BE2C (cell line): ENCODE results near the gene FMN2.

Source experiments
- DNase-seq: peaks from one replicate; pipeline ENCODE4 v3.0.0-alpha.2; 2020
- H3K27me3 ChIP-seq: fragments of 250-450 bp; sonication (Bioruptor Pico); 2 replicates; pipeline ENCODE4 v1.5.1; 2020; ENCODE audit warnings: mild to moderate bottlenecking
- H3K36me3 ChIP-seq: fragments of 250-450 bp; sonication (Bioruptor Pico); 2 replicates; pipeline ENCODE4 v1.5.1; 2020; ENCODE audit warnings: mild to moderate bottlenecking
- H3K4me1 ChIP-seq: fragments of 250-450 bp; sonication (Bioruptor Pico); 2 replicates; pipeline ENCODE4 v1.5.1; 2020
- H3K4me3 ChIP-seq: 2 replicates; pipeline ENCODE4 v1.5.1; 2011; ENCODE audit warnings: low read depth, low read length
- H3K9me3 ChIP-seq: fragments of 250-450 bp; sonication (Bioruptor Pico); 2 replicates; pipeline ENCODE4 v1.5.1; 2020
- TF ChIP-seq, protein P1 (sequence below): IDR thresholded peaks from 2 replicates; pipeline ENCODE4 v1.5.1; 2012; ENCODE audit warnings: mild to moderate bottlenecking, low read depth, low read length

FMN2 gene

DNA sequence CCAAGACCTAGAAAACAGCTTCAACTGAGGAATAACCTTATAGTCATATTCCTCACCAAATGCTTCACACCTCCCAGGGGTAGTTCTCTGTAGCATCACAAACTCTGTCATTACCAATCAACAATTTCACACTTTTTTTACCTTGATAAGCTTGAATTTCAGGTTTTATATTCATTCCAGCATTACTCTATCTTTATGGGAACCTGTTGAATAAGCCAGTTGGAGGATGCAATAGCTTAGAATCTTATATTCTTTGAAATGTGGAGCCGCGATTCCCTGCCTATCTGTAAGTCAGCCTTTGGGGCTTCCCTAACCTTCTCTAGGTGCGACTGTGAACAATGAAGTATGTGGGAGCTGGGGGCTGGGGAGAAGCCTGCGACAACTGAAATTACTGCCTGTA is 374.8 kb downstream of the FMN2 start:
- Histone ChIP-seq H3K4me1 (peaks cover 18% of the 10 kb centered on the region), H3K4me3 (no peak overlapping the region), H3K36me3 (no peaks in the 10 kb centered on the region), H3K9me3 (no peaks in the 10 kb centered on the region), H3K27me3 (no peaks in the 10 kb centered on the region)
- DNase-seq: no peak
- TF ChIP-seq, protein P1, sequence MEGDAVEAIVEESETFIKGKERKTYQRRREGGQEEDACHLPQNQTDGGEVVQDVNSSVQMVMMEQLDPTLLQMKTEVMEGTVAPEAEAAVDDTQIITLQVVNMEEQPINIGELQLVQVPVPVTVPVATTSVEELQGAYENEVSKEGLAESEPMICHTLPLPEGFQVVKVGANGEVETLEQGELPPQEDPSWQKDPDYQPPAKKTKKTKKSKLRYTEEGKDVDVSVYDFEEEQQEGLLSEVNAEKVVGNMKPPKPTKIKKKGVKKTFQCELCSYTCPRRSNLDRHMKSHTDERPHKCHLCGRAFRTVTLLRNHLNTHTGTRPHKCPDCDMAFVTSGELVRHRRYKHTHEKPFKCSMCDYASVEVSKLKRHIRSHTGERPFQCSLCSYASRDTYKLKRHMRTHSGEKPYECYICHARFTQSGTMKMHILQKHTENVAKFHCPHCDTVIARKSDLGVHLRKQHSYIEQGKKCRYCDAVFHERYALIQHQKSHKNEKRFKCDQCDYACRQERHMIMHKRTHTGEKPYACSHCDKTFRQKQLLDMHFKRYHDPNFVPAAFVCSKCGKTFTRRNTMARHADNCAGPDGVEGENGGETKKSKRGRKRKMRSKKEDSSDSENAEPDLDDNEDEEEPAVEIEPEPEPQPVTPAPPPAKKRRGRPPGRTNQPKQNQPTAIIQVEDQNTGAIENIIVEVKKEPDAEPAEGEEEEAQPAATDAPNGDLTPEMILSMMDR: no peak

DNA sequence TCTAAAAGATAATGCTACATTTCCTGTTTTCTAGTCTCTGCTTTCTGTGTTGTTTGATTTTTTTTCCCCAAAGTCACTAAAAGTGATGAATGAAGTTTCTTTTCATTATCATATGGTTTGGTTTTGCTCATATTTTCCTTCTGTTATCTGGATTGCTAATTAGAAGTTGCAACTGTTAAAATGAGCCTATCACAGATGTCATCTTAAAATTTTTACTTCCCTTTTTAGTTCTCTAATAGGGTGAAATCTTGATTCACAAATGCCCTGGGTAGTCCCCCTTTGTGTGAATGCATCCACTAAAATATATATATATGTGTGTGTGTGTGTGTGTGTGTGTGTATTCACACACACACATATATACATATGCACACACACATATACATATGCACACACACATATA is 376.2 kb downstream of the FMN2 start:
- Histone ChIP-seq H3K27me3 (no peaks in the 10 kb centered on the region), H3K9me3 (no peaks in the 10 kb centered on the region), H3K4me1 (peaks cover 15% of the 10 kb centered on the region), H3K4me3 (no peak overlapping the region), H3K36me3 (no peaks in the 10 kb centered on the region)
- TF ChIP-seq, protein P1: no peak
- no peak for DNase-seq

DNA sequence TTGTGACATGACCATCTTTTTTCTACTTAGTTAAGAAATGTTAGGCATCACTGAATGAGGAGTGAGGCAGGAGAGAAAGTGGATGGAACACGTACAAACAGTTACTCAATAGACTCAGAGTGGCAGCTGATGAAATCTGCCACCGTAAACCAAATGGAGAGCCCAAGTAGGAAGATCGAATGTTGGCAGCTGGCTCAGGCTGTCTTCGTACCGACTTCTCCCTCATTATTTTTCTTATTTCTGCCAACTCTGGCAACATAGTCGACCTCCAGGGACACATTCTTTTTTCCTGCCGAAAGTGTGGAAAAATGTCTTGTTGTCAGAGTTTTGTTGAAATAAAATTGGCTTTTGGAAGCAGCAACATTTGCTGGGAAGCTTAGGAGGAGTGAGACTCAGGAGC is 377.0 kb downstream of the FMN2 start:
- Histone ChIP-seq H3K9me3 (no peaks in the 10 kb centered on the region), H3K36me3 (no peaks in the 10 kb centered on the region), H3K27me3 (no peaks in the 10 kb centered on the region), H3K4me1 (peaks cover 15% of the 10 kb centered on the region), H3K4me3 (no peak overlapping the region)
- DNase-seq: no peak
- TF ChIP-seq, protein P1: no peak

DNA sequence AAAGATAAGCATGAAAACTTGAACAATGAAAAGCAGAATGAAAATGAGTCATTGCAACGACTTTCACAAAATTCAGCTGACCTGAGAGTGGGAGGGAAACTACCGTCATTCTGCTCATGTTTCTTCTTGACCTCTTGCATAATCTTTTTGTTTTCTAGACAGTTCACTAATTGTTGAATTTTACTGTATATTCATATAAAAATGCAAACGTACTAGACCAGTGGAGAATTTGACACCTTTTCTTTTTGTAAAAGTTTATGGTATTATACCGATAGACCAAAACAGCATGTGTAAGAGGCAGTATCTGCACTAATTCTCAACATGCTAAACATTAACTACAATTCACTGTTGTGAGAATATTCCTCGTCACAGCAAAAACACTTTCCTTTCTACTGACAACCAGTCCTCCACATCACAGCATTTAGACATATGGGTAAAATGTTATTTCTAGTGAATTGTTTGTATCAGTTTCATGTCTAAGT is 382.5 kb downstream of the FMN2 start:
- DNase-seq: no peak
- H3K4me1 ChIP-seq: no peaks in the 10 kb centered on the region

DNA sequence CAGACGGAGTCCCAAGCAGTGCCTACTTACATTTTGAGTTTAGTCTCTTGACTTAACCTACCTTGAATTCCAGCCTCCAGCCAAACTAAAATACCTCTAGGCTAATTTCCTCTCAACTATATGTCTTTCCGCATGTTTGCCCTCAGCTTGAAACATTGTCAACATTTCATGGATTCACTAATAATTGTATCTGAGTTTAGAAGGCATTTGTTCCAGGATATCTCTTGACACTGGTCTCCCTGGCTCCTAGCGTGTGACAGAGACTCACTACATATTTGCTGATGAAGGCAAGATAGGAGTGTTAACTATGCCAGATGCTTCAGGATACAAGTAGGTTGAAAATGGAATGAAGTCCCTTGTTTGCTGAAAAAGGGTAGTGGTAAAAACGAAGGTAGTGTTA is 384.1 kb downstream of the FMN2 start:
- no peak for DNase-seq
- Histone ChIP-seq H3K4me1 (no peaks in the 10 kb centered on the region), H3K4me3 (no peak overlapping the region), H3K27me3 (no peaks in the 10 kb centered on the region), H3K9me3 (no peaks in the 10 kb centered on the region), H3K36me3 (no peaks in the 10 kb centered on the region)
- TF ChIP-seq, protein P1: no peak

More for the DNA sequence above, 382.5 kb downstream of the FMN2 start:
- Histone ChIP-seq H3K36me3 (no peaks in the 10 kb centered on the region), H3K27me3 (no peaks in the 10 kb centered on the region), H3K9me3 (no peaks in the 10 kb centered on the region), H3K4me3 (no peak overlapping the region)
- TF ChIP-seq, protein P1: no peak

DNA sequence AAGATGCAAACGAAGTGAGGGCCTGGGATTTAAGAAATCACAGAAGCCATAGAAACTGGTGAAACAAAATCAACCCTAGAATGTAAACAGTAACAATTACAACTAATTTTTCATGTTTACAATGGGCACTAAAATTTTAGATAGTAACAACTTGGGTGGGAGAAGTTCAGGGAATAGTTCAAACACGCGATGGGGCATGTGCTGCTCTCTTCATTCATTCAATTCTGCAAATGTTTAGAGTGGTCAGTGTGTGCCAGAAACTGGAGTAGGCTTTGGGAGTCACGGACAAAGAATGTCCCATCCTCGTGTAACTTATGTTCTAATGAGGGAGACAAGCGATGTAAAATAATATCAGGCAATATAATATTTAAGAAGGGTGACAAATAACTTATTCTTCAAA is 386.9 kb downstream of the FMN2 start:
- no peaks in the 10 kb centered on the region for H3K4me1 ChIP-seq
- H3K9me3 ChIP-seq: no peaks in the 10 kb centered on the region
- DNase-seq: no peak
- H3K27me3 ChIP-seq: no peaks in the 10 kb centered on the region
- no peak overlapping the region for H3K4me3 ChIP-seq
- TF ChIP-seq, protein P1: no peak
- H3K36me3 ChIP-seq: no peaks in the 10 kb centered on the region
